ENCODE data around the gene NR6A1. TPM values are rescaled to one million over a fixed set of nuclear protein-coding genes. Genes with fewer than 3 reads are reported as not detected.
A peak's percentile ranks its signal among the peaks of the same experiment; 100 is the strongest.

The NR6A1 gene
- total and polyA plus RNA-seq, 2 experiments from 2014 or later, result 0.16 TPM; not detected in 1

DNA sequence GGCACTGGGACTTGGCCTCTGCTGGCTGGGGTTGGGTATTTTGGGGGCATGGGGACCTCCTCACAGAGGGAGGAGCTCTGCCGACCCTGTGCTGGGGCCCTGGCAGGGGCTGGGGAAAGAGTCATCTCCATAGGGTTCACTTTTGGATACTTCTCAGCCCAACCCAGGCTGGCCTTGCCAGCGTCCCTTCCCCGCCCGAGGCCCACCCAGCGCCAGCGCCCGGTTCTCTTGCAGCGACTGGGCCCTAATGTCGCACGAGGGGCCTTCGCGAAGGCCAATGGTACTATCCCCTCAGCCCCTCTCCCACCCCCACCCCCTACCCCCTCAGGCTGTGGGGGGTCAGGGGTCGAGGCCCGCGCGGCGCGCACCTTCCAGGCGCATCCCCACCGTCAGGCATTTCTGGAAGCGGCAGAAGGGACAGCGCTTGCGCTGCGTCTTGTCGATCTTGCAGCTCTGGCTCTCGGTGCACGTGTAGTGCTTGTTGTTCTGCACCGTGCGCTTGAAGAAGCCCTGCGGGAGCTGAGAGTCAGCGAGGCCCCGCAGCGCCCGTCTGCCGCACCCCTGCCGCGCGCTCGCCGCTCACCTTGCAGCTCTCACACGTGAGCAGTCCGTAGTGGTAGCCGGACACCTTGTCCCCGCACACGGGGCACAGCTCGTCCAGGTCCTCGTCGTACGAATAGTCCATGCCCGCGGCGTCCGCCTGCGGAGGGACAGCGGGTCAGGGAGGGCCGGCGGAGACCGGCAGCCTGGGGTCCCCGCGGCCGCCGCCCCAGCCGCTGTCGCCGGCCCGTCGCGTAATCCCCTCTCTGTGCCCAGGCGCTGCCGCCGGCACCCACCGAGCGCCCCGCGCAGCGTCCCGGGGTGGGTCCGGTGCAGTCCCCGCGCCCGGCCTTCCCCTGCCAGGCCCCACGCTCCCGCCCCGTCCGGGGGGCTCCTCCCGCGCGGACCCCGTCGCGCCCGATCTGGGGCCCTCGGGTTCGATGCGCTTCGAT is 268.1 kb downstream of the NR6A1 start:
- H3K79me2 ChIP-seq (ENCODE audit: insufficient read depth), result no peaks in the 10 kb centered on the region
- in situ Hi-C loops (cut with MboI), result no loop called here
- H3K4me2 ChIP-seq (ENCODE audit: unreplicated experiment), result no peak overlapping the region
- H3K27ac ChIP-seq, result no peak overlapping the region
- peak; percentile 22 for DNase-seq
- no peaks in the 10 kb centered on the region for H3K4me1 ChIP-seq (ENCODE audit: insufficient read depth)
- H3K4me3 ChIP-seq, result no peak overlapping the region
- H3F3A ChIP-seq (ENCODE audit: insufficient read depth), result no peaks in the 10 kb centered on the region
- TF ChIP-seq EZH2 (IDR thresholded peaks at IDR 0.05; ENCODE audit: insufficient read depth, poor library complexity, severe bottlenecking) (no peak), EZH2phosphoT487 (IDR thresholded peaks at IDR 0.05; ENCODE audit: insufficient read depth, low read depth) (no peak)
- WGBS, 2 experiments (ENCODE audit: low coverage in 1 of 2, low lambda C conversion rate in 2 of 2, missing lambda C conversion rate in 2 of 2), result 16 to 19% methylated on average over 40 to 91 of the region's 96 CpGs
- no peak overlapping the region for H3K9ac ChIP-seq
- peaks cover 50% of the 10 kb centered on the region for H3K27me3 ChIP-seq (replicated peaks; ENCODE audit: insufficient read depth)
- no peak overlapping the region for H2AFZ ChIP-seq
- H4K20me1 ChIP-seq (ENCODE audit: insufficient read depth), result no peaks in the 10 kb centered on the region
- H3K9me2 ChIP-seq (ENCODE audit: insufficient read depth), result no peaks in the 10 kb centered on the region
- no peaks in the 10 kb centered on the region for H3K9me3 ChIP-seq (ENCODE audit: low read depth)
- no peaks in the 10 kb centered on the region for H3K36me3 ChIP-seq (ENCODE audit: low read depth)

DNA sequence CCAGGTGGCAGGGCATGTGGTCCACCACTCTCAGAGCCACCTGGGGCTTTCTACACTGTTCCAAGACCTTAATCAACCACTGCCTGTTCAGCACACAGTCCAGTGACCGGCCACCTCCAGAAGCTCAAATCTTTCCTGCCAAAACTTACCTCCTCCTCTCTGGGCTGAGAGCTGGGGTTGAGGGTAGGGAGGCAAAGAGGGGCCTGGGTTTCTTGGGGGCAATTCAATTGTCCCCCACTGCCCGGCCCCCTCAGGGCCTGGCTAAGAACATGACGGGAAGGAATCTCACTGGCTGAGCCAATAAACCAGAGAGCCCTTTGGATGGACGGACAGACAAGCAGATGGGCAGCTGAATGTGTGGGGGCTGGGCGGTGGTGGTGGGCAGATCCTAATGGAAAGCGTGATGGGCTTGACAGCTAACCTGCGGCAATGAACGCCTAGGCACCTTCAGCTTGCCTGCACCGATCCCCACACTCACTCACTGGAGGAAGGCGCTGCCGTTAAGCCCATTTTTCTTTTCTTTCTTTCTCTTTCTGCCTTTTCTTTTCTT is 269.3 kb downstream of the NR6A1 start:
- H3K9ac ChIP-seq, result no peak overlapping the region
- H3F3A ChIP-seq (ENCODE audit: insufficient read depth), result no peaks in the 10 kb centered on the region
- H3K27ac ChIP-seq, result no peak overlapping the region
- no peak for TF ChIP-seq EZH2 (IDR thresholded peaks at IDR 0.05; ENCODE audit: insufficient read depth, poor library complexity, severe bottlenecking)
- TF ChIP-seq EZH2phosphoT487 (IDR thresholded peaks at IDR 0.05; ENCODE audit: insufficient read depth, low read depth), result no peak
- WGBS, 2 experiments (ENCODE audit: low coverage in 1 of 2, low lambda C conversion rate in 2 of 2, missing lambda C conversion rate in 2 of 2), result 54 to 66% methylated on average over 5 to 11 of the region's 11 CpGs
- no peak overlapping the region for H2AFZ ChIP-seq
- H3K79me2 ChIP-seq (ENCODE audit: insufficient read depth), result no peaks in the 10 kb centered on the region
- no peaks in the 10 kb centered on the region for H3K9me2 ChIP-seq (ENCODE audit: insufficient read depth)
- no peaks in the 10 kb centered on the region for H3K36me3 ChIP-seq (ENCODE audit: low read depth)
- no peak for DNase-seq
- peaks cover 50% of the 10 kb centered on the region for H3K27me3 ChIP-seq (replicated peaks; ENCODE audit: insufficient read depth)
- H3K4me3 ChIP-seq, result no peak overlapping the region
- in situ Hi-C loops (cut with MboI), result no loop called here
- H3K4me1 ChIP-seq (ENCODE audit: insufficient read depth), result no peaks in the 10 kb centered on the region
- no peaks in the 10 kb centered on the region for H4K20me1 ChIP-seq (ENCODE audit: insufficient read depth)
- H3K9me3 ChIP-seq (ENCODE audit: low read depth), result no peaks in the 10 kb centered on the region
- no peak overlapping the region for H3K4me2 ChIP-seq (ENCODE audit: unreplicated experiment)

DNA sequence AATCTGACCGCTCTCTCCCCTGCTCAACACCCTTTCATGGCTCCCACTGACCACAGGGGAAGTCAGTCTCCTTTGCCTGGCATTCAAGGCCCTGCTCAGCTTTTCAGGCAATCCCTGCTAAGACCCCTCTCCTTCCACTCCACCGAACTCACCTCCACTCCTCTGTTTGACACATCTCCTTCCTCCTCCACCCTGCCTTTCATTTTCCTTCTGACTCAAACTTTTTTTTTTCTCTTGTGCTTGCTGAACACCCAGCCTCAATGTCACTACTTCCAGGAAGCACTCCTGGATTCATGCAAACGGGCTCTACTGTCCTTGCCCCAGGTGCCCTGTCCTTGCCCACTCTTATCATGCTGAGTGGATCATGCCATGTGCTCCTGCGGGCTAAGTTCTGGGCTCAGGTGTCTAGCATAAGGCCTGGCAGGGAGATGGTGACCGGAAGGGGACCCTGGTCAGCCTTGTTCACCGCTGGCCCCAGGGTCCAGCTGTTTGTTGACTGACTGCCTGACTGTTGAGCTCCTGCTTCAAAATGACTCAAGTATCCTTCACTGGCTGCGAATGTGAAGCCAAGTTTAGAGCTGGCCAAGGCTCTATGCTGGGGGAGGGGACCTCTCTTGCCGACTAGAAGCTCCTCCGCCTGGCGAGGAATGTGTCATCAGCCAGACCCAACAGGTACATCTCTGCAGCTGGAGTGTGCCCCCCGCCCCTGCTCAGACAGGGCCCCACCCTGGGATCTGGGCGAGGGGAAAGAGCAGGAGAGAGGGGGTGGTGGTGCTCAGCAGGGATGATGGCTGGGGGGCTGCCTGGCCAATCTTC is 270.1 kb downstream of the NR6A1 start:
- no peak overlapping the region for H3K9ac ChIP-seq
- no peaks in the 10 kb centered on the region for H3K4me1 ChIP-seq (ENCODE audit: insufficient read depth)
- H3K4me2 ChIP-seq (ENCODE audit: unreplicated experiment), result no peak overlapping the region
- DNase-seq, result peak; percentile 23
- 47 to 49% methylated on average over 11 to 12 of the region's 12 CpGs for WGBS, 2 experiments (ENCODE audit: low coverage in 1 of 2, low lambda C conversion rate in 2 of 2, missing lambda C conversion rate in 2 of 2)
- H3K79me2 ChIP-seq (ENCODE audit: insufficient read depth), result no peaks in the 10 kb centered on the region
- no peaks in the 10 kb centered on the region for H3K9me3 ChIP-seq (ENCODE audit: low read depth)
- no peak overlapping the region for H3K4me3 ChIP-seq
- no peak overlapping the region for H2AFZ ChIP-seq
- H3F3A ChIP-seq (ENCODE audit: insufficient read depth), result no peaks in the 10 kb centered on the region
- no peak overlapping the region for H3K27ac ChIP-seq
- in situ Hi-C loops (cut with MboI), result no loop called here
- TF ChIP-seq EZH2phosphoT487 (IDR thresholded peaks at IDR 0.05; ENCODE audit: insufficient read depth, low read depth), result no peak
- no peak for TF ChIP-seq EZH2 (IDR thresholded peaks at IDR 0.05; ENCODE audit: insufficient read depth, poor library complexity, severe bottlenecking)
- no peaks in the 10 kb centered on the region for H4K20me1 ChIP-seq (ENCODE audit: insufficient read depth)
- no peaks in the 10 kb centered on the region for H3K36me3 ChIP-seq (ENCODE audit: low read depth)
- no peaks in the 10 kb centered on the region for H3K9me2 ChIP-seq (ENCODE audit: insufficient read depth)
- H3K27me3 ChIP-seq (replicated peaks; ENCODE audit: insufficient read depth), result peaks cover 49% of the 10 kb centered on the region
